AG10803 (cell line): ENCODE results near the gene LUM.

ENCODE experiments used
- DNase-seq: peaks from one replicate; pipeline ENCODE4 v3.0.0; 2010; ENCODE audit warnings: low read depth
- H3K4me3 ChIP-seq: 2 replicates; pipeline ENCODE4 v1.5.1; 2011; ENCODE audit warnings: mild to moderate bottlenecking, low read length, control low read depth
- CTCF ChIP-seq: conservative IDR thresholded peaks from 2 replicates; pipeline ENCODE4 v1.5.1; 2011; ENCODE audit warnings: mild to moderate bottlenecking, low read length, control low read depth, inconsistent platforms

Gene LUM

GRCh38 chr12:91111366-91112325 is at the start of gene LUM:
LUM (minus strand) TSS chr12:91111494; CDS start chr12:91108979, 2,515 bp downstream.
- peak within 1 kb of the TSS; percentile 70 for H3K4me3 ChIP-seq
- TF ChIP-seq CTCF: no peak
- DNase-seq: peak; percentile 97

GRCh38 chr12:91161009-91161408 is 49.7 kb upstream of the LUM start:
- DNase-seq: no peak

GRCh38 chr12:91155990-91156389 is 44.7 kb upstream of the LUM start:
- no peak for TF ChIP-seq CTCF
- H3K4me3 ChIP-seq: no peak overlapping the region
- DNase-seq: no peak

More at GRCh38 chr12:91161009-91161408, 49.7 kb upstream of the LUM start:
- TF ChIP-seq CTCF: no peak
- no peak overlapping the region for H3K4me3 ChIP-seq

GRCh38 chr12:91154131-91154530 is 42.8 kb upstream of the LUM start:
- no peak for DNase-seq
- H3K4me3 ChIP-seq: no peak overlapping the region
- no peak for TF ChIP-seq CTCF

GRCh38 chr12:91144053-91144452 is 32.8 kb upstream of the LUM start:
- TF ChIP-seq CTCF: no peak

GRCh38 chr12:91143206-91143605 is 31.9 kb upstream of the LUM start:
- TF ChIP-seq CTCF: no peak
- DNase-seq: peak; percentile 36
- H3K4me3 ChIP-seq: no peak overlapping the region

More at GRCh38 chr12:91144053-91144452, 32.8 kb upstream of the LUM start:
- no peak for DNase-seq
- no peak overlapping the region for H3K4me3 ChIP-seq

GRCh38 chr12:91142221-91142631 is 30.9 kb upstream of the LUM start:
- peak; percentile 27 for DNase-seq
- no peak for TF ChIP-seq CTCF
- H3K4me3 ChIP-seq: no peak overlapping the region
